Measurements from ENCODE around the gene ZSWIM1.
"Not testable (repeated sequence)": the region's sequence is repeated elsewhere in the genome, so short reads cannot be mapped to it uniquely, and the experiment has no call there.

Gene ZSWIM1

GRCh38 chr20:45873409-45874103 is 7.5 kb upstream of the ZSWIM1 start:
- no peak for TF ChIP-seq CTCF (IDR thresholded peaks at IDR 0.05; ENCODE audit: control insufficient read depth, insufficient read depth, low read depth, low read length, missing control alignments)
- no peak for DNase-seq (ENCODE audit: low read depth)
- no peak overlapping the region for H3K4me3 ChIP-seq (ENCODE audit: control insufficient read depth, low read depth, low read length)

- DNase-seq (ENCODE audit: low read depth); H3K4me3 ChIP-seq (ENCODE audit: control insufficient read depth, low read depth, low read length): not testable (repeated sequence)
Observed at GRCh38 chr20:45874104-45874481, 6.9 kb upstream of the ZSWIM1 start.

- no peak for TF ChIP-seq CTCF (IDR thresholded peaks at IDR 0.05; ENCODE audit: control insufficient read depth, insufficient read depth, low read depth, low read length, missing control alignments)
Observed at GRCh38 chr20:45874576-45874975, 6.5 kb upstream of the ZSWIM1 start.

GRCh38 chr20:45878076-45878761 is 2.8 kb upstream of the ZSWIM1 start:
- H3K4me3 ChIP-seq (ENCODE audit: control insufficient read depth, low read depth, low read length): no peak overlapping the region
- no peak for DNase-seq (ENCODE audit: low read depth)
- no peak for TF ChIP-seq CTCF (IDR thresholded peaks at IDR 0.05; ENCODE audit: control insufficient read depth, insufficient read depth, low read depth, low read length, missing control alignments)

More at GRCh38 chr20:45874576-45874975, 6.5 kb upstream of the ZSWIM1 start:
- no peak overlapping the region for H3K4me3 ChIP-seq (ENCODE audit: control insufficient read depth, low read depth, low read length)
- no peak for DNase-seq (ENCODE audit: low read depth)

GRCh38 chr20:45882469-45883099 is 1.6 kb downstream of the ZSWIM1 start:
- TF ChIP-seq CTCF (IDR thresholded peaks at IDR 0.05; ENCODE audit: control insufficient read depth, insufficient read depth, low read depth, low read length, missing control alignments): no peak
- H3K4me3 ChIP-seq (ENCODE audit: control insufficient read depth, low read depth, low read length): no peak overlapping the region
- DNase-seq (ENCODE audit: low read depth): no peak

GRCh38 chr20:45883100-45883469 is 2.1 kb downstream of the ZSWIM1 start:
- H3K4me3 ChIP-seq (ENCODE audit: control insufficient read depth, low read depth, low read length): no peak overlapping the region
- no peak for DNase-seq (ENCODE audit: low read depth)
- no peak for TF ChIP-seq CTCF (IDR thresholded peaks at IDR 0.05; ENCODE audit: control insufficient read depth, insufficient read depth, low read depth, low read length, missing control alignments)
